ENCODE measurements around the gene TNN. TPM values are rescaled to one million over a fixed set of nuclear protein-coding genes. Genes with fewer than 3 reads are reported as not detected.

TNN gene
- total RNA-seq, 2 donors from 2014 or later, result 0.09 TPM; not detected in 1

GRCh38 chr1:175078629-175079028 lies 11.0 kb downstream of the TNN start:
- no peak overlapping the region for H3K4me3 ChIP-seq (ENCODE audit: low read length)
- Mint-ChIP-seq H3K27me3 (ENCODE audit: insufficient read depth) (peaks cover 12% of the 10 kb centered on the region), H3K4me1 (peaks cover 2% of the 10 kb centered on the region), H3K4me3 (no peak overlapping the region), H3K9me3 (no peaks in the 10 kb centered on the region), H3K27ac (no peak overlapping the region), H3K36me3 (ENCODE audit: low read depth) (no peaks in the 10 kb centered on the region)
- H3K27ac ChIP-seq (ENCODE audit: low read depth, low read length), result no peak overlapping the region
- no peak for DNase-seq
- H3K36me3 ChIP-seq (ENCODE audit: control insufficient read depth, insufficient read depth, low read length), result no peaks in the 10 kb centered on the region
- WGBS, 2 experiments (ENCODE audit: insufficient coverage in 1 of 2, insufficient read length in 1 of 2), result 82 to 89% methylated on average over 3 of the region's 3 CpGs
- H3K9me3 ChIP-seq (ENCODE audit: control insufficient read depth, low read length), result no peaks in the 10 kb centered on the region
- H3K9ac ChIP-seq (ENCODE audit: extremely low read depth, low read length, poor library complexity, severe bottlenecking), result no peak overlapping the region
- TF ChIP-seq, protein P1, sequence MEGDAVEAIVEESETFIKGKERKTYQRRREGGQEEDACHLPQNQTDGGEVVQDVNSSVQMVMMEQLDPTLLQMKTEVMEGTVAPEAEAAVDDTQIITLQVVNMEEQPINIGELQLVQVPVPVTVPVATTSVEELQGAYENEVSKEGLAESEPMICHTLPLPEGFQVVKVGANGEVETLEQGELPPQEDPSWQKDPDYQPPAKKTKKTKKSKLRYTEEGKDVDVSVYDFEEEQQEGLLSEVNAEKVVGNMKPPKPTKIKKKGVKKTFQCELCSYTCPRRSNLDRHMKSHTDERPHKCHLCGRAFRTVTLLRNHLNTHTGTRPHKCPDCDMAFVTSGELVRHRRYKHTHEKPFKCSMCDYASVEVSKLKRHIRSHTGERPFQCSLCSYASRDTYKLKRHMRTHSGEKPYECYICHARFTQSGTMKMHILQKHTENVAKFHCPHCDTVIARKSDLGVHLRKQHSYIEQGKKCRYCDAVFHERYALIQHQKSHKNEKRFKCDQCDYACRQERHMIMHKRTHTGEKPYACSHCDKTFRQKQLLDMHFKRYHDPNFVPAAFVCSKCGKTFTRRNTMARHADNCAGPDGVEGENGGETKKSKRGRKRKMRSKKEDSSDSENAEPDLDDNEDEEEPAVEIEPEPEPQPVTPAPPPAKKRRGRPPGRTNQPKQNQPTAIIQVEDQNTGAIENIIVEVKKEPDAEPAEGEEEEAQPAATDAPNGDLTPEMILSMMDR (conservative IDR thresholded peaks at IDR 0.05), result no peak
- H3K4me1 ChIP-seq (ENCODE audit: control insufficient read depth, insufficient read depth, low read length), result no peaks in the 10 kb centered on the region
- peaks cover 4% of the 10 kb centered on the region for H3K27me3 ChIP-seq (ENCODE audit: control insufficient read depth, insufficient read depth, low read length, poor library complexity, severe bottlenecking)

GRCh38 chr1:175079338-175079737 lies 11.7 kb downstream of the TNN start:
- H3K36me3 ChIP-seq (ENCODE audit: control insufficient read depth, insufficient read depth, low read length), result no peaks in the 10 kb centered on the region
- no peak for DNase-seq
- H3K4me3 ChIP-seq (ENCODE audit: low read length), result no peak overlapping the region
- H3K27ac Mint-ChIP-seq, result no peak overlapping the region
- H3K27me3 ChIP-seq (ENCODE audit: control insufficient read depth, insufficient read depth, low read length, poor library complexity, severe bottlenecking), result peaks cover 4% of the 10 kb centered on the region
- H3K4me1 Mint-ChIP-seq, result peaks cover 2% of the 10 kb centered on the region
- 97% methylated on average over 18 to 40 of the region's 40 CpGs for WGBS, 2 experiments (ENCODE audit: insufficient coverage in 1 of 2, insufficient read length in 1 of 2)
- H3K9me3 Mint-ChIP-seq, result no peaks in the 10 kb centered on the region
- H3K4me3 Mint-ChIP-seq, result no peak overlapping the region
- no peak overlapping the region for H3K27ac ChIP-seq (ENCODE audit: low read depth, low read length)
- no peaks in the 10 kb centered on the region for H3K9me3 ChIP-seq (ENCODE audit: control insufficient read depth, low read length)
- no peaks in the 10 kb centered on the region for H3K36me3 Mint-ChIP-seq (ENCODE audit: low read depth)
- no peak overlapping the region for H3K9ac ChIP-seq (ENCODE audit: extremely low read depth, low read length, poor library complexity, severe bottlenecking)
- H3K4me1 ChIP-seq (ENCODE audit: control insufficient read depth, insufficient read depth, low read length), result no peaks in the 10 kb centered on the region
- peaks cover 9% of the 10 kb centered on the region for H3K27me3 Mint-ChIP-seq (ENCODE audit: insufficient read depth)
- TF ChIP-seq, protein P1 (conservative IDR thresholded peaks at IDR 0.05), result no peak

- H3K36me3 Mint-ChIP-seq (ENCODE audit: low read depth), result no peaks in the 10 kb centered on the region
- Histone ChIP-seq H3K27me3 (ENCODE audit: control insufficient read depth, insufficient read depth, low read length, poor library complexity, severe bottlenecking) (peaks cover 4% of the 10 kb centered on the region), H3K27ac (ENCODE audit: low read depth, low read length) (no peak overlapping the region), H3K9me3 (ENCODE audit: control insufficient read depth, low read length) (no peaks in the 10 kb centered on the region), H3K36me3 (ENCODE audit: control insufficient read depth, insufficient read depth, low read length) (no peaks in the 10 kb centered on the region), H3K4me1 (ENCODE audit: control insufficient read depth, insufficient read depth, low read length) (no peaks in the 10 kb centered on the region), H3K4me3 (ENCODE audit: low read length) (no peak overlapping the region), H3K9ac (ENCODE audit: extremely low read depth, low read length, poor library complexity, severe bottlenecking) (no peak overlapping the region)
- H3K9me3 Mint-ChIP-seq, result no peaks in the 10 kb centered on the region
- peaks cover 9% of the 10 kb centered on the region for H3K27me3 Mint-ChIP-seq (ENCODE audit: insufficient read depth)
- TF ChIP-seq, protein P1 (conservative IDR thresholded peaks at IDR 0.05), result no peak
- H3K27ac Mint-ChIP-seq, result no peak overlapping the region
- peaks cover 2% of the 10 kb centered on the region for H3K4me1 Mint-ChIP-seq
- H3K4me3 Mint-ChIP-seq, result no peak overlapping the region
- 88 to 90% methylated on average over 5 to 6 of the region's 6 CpGs for WGBS, 2 experiments (ENCODE audit: insufficient coverage in 1 of 2, insufficient read length in 1 of 2)
- DNase-seq, result no peak
Observed at GRCh38 chr1:175080030-175080429, 12.4 kb downstream of the TNN start.

Data from endodermal cell (in vitro differentiated cells).